HG03460 (cell line): ENCODE results near the gene DYNC2LI1.

Experiments used
- ATAC-seq: cut with Tn5 transposase; IDR thresholded peaks from one replicate; pipeline ENCODE4 v1.9.1; 2021; ENCODE audit not compliant: unreplicated experiment

Gene DYNC2LI1

GRCh38 chr2:43762286-43762685 lies 11.6 kb upstream of the DYNC2LI1 start:
- ATAC-seq, result no peak

- ATAC-seq, result no peak
Measured at GRCh38 chr2:43763091-43763490, 10.7 kb upstream of the DYNC2LI1 start.

GRCh38 chr2:43764086-43764705 lies 9.6 kb upstream of the DYNC2LI1 start:
- no peak for ATAC-seq

- no peak for ATAC-seq
Measured at GRCh38 chr2:43766006-43766405, 7.8 kb upstream of the DYNC2LI1 start.

GRCh38 chr2:43774617-43775016 lies 778 bp downstream of the DYNC2LI1 start:
- no peak for ATAC-seq

- no peak for ATAC-seq
Measured at GRCh38 chr2:43776324-43776723, 2.5 kb downstream of the DYNC2LI1 start.

GRCh38 chr2:43777306-43777926 lies 3.6 kb downstream of the DYNC2LI1 start:
- no peak for ATAC-seq

GRCh38 chr2:43778233-43778632 lies 4.4 kb downstream of the DYNC2LI1 start:
- ATAC-seq, result no peak

GRCh38 chr2:43787895-43788294 lies 14.1 kb downstream of the DYNC2LI1 start:
- no peak for ATAC-seq

GRCh38 chr2:43788646-43789045 lies 14.8 kb downstream of the DYNC2LI1 start:
- ATAC-seq, result no peak

GRCh38 chr2:43790147-43790546 lies 16.3 kb downstream of the DYNC2LI1 start:
- ATAC-seq, result no peak

- no peak for ATAC-seq
Measured at GRCh38 chr2:43791035-43791765, 17.4 kb downstream of the DYNC2LI1 start.

- ATAC-seq, result peak; percentile 57
Measured at GRCh38 chr2:43792653-43793052, 18.8 kb downstream of the DYNC2LI1 start.

- no peak for ATAC-seq
Measured at GRCh38 chr2:43794956-43795355, 21.1 kb downstream of the DYNC2LI1 start.

- no peak for ATAC-seq
Measured at GRCh38 chr2:43796206-43796605, 22.4 kb downstream of the DYNC2LI1 start.

GRCh38 chr2:43798300-43798699 lies 24.5 kb downstream of the DYNC2LI1 start:
- no peak for ATAC-seq

- ATAC-seq, result no peak
Measured at GRCh38 chr2:43800894-43801293, 27.1 kb downstream of the DYNC2LI1 start.

GRCh38 chr2:43802135-43802534 lies 28.3 kb downstream of the DYNC2LI1 start:
- ATAC-seq, result no peak

- ATAC-seq, result no peak
Measured at GRCh38 chr2:43803113-43803512, 29.3 kb downstream of the DYNC2LI1 start.

GRCh38 chr2:43806719-43807031 lies 32.8 kb downstream of the DYNC2LI1 start:
- ATAC-seq, result no peak

GRCh38 chr2:43810452-43810851 lies 36.6 kb downstream of the DYNC2LI1 start:
- ATAC-seq, result no peak

- ATAC-seq, result no peak
Measured at GRCh38 chr2:43810888-43811287, 37.0 kb downstream of the DYNC2LI1 start.
